WTC11 (cell line): ENCODE data around the gene NOC2L. TPM values are rescaled to one million over a fixed set of nuclear protein-coding genes. Genes with fewer than 3 reads are reported as not detected.

Source experiments
- ATAC-seq: fragments of 200-7000 bp; cut with Tn5 transposase; 2 replicates; pipeline ENCODE4 v1.10.0; 2021; ENCODE audit warnings: mild to moderate bottlenecking, moderate library complexity
- CTCF ChIA-PET: fragments of 300-600 bp; sonication (Branson Sonifier 250); formaldehyde crosslinking; loops from one replicate; lab custom pipeline; 2021; ENCODE audit warnings: antibody characterized with exemption; lab: Charles Lee
- POLR2A ChIA-PET: fragments of 350-600 bp; sonication (Branson Sonifier 250); formaldehyde crosslinking; loops from one replicate; lab custom pipeline; 2021; ENCODE audit warnings: antibody characterized with exemption; lab: Charles Lee
- DNase-seq: peaks from one replicate; pipeline ENCODE4 v3.0.0; 2021; ENCODE audit warnings: low spot score
- H3K27ac Mint-ChIP-seq: 2 replicates; pipeline ENCODE4 v1.8.0; 2021; ENCODE audit warnings: mixed read lengths
- H3K27me3 Mint-ChIP-seq: 2 replicates; pipeline ENCODE4 v1.8.0; 2021; ENCODE audit warnings: low read depth, mild to moderate bottlenecking, moderate library complexity, mixed read lengths
- H3K36me3 Mint-ChIP-seq: 2 replicates; pipeline ENCODE4 v1.8.0; 2021; ENCODE audit warnings: mixed read lengths
- H3K4me1 Mint-ChIP-seq: 2 replicates; pipeline ENCODE4 v1.8.0; 2022; ENCODE audit warnings: mixed read lengths
- H3K4me3 Mint-ChIP-seq: 2 replicates; pipeline ENCODE4 v1.8.0; 2021; ENCODE audit warnings: mild to moderate bottlenecking, moderate library complexity, mixed read lengths
- H3K9me3 Mint-ChIP-seq: 2 replicates; pipeline ENCODE4 v1.8.0; 2021; ENCODE audit warnings: mixed read lengths
- AFF4 ChIP-seq: sonication (generic); formaldehyde crosslinking; IDR thresholded peaks from 2 replicates; pipeline ENCODE4 v1.8.1; 2023; ENCODE audit warnings: mild to moderate bottlenecking, missing genetic modification reagents, borderline replicate concordance
- FOXJ3 ChIP-seq: sonication (generic); formaldehyde crosslinking; IDR thresholded peaks from 2 replicates; pipeline ENCODE4 v1.9.0; 2021; ENCODE audit warnings: missing genetic modification reagents, mild to moderate bottlenecking, borderline replicate concordance
- ZNF416 ChIP-seq: fragments of 250-450 bp; sonication (Bioruptor Pico); IDR thresholded peaks from 2 replicates; pipeline ENCODE4 v1.9.0; 2021; ENCODE audit warnings: mild to moderate bottlenecking, inconsistent platforms
- total RNA-seq: library from RNA; stranded (reverse); gene quantifications from 3 replicates; pipeline ENCODE4 v1.2.3, GENCODE V29; 2021

The NOC2L gene
- total RNA-seq, 1 experiment from 2014 or later, result 182 TPM

GRCh38 chr1:897226-897625 lies 61.8 kb downstream of the NOC2L start:
- H3K4me1 Mint-ChIP-seq, result peaks cover 6% of the 10 kb centered on the region
- no peak overlapping the region for H3K27ac Mint-ChIP-seq
- no peak overlapping the region for H3K4me3 Mint-ChIP-seq
- ChIA-PET CTCF (no interaction called here), POLR2A (no interaction called here)
- peaks cover 55% of the 10 kb centered on the region for H3K27me3 Mint-ChIP-seq
- H3K36me3 Mint-ChIP-seq, result no peaks in the 10 kb centered on the region
- ATAC-seq (no peak), DNase-seq (no peak)
- TF ChIP-seq AFF4 (no peak), FOXJ3 (no peak), ZNF416 (CRISPR knock-in tag) (no peak)
- peaks cover 3% of the 10 kb centered on the region; the same call in 1 of the 2 replicates for H3K9me3 Mint-ChIP-seq

Other genes starting within 250 kb of the NOC2L start
- gene SAMD11, start 35.3 kb downstream of the NOC2L start, total RNA-seq, result 1.7 to 2.7 TPM (median 2.3 TPM) in 3 replicates
- 46.2 to 66.9 TPM (median 47.2 TPM) in 3 replicates for gene KLHL17, start 1.3 kb upstream of the NOC2L start, total RNA-seq
- gene PLEKHN1, start 7.2 kb upstream of the NOC2L start, total RNA-seq, result 2.9 to 3.4 TPM (median 3.0 TPM) in 3 replicates
- gene PERM1, start 22.8 kb upstream of the NOC2L start, total RNA-seq, result not detected in 3 replicates
- gene HES4, start 40.8 kb upstream of the NOC2L start, total RNA-seq, result 4.5 to 10.7 TPM (median 8.3 TPM) in 3 replicates
- 29.5 to 38.3 TPM (median 36.1 TPM) in 3 replicates for gene ISG15, start 54.2 kb upstream of the NOC2L start, total RNA-seq
- gene AGRN, start 60.9 kb upstream of the NOC2L start, total RNA-seq, result 184 to 198 TPM (median 186 TPM) in 3 replicates
- gene RNF223, start 115.0 kb upstream of the NOC2L start, total RNA-seq, result not detected in 3 replicates
- 13.9 to 17.8 TPM (median 14.0 TPM) in 3 replicates for gene C1orf159, start 156.8 kb upstream of the NOC2L start, total RNA-seq
- gene TTLL10, start 214.6 kb upstream of the NOC2L start, total RNA-seq, result 0.78 to 1.1 TPM (median 1.1 TPM) in 3 replicates
- gene TNFRSF18, start 247.3 kb upstream of the NOC2L start, total RNA-seq, result 0.83 to 1.2 TPM (median 1.1 TPM) in 3 replicates